WTC11 (cell line): ENCODE data around the gene SPRR2B. TPM values are rescaled to one million over a fixed set of nuclear protein-coding genes. Genes with fewer than 3 reads are reported as not detected.

Source experiments
- ATAC-seq: fragments of 200-7000 bp; cut with Tn5 transposase; 2 replicates; pipeline ENCODE4 v1.10.0; 2021; ENCODE audit warnings: mild to moderate bottlenecking, moderate library complexity
- CTCF ChIA-PET: fragments of 300-600 bp; sonication (Branson Sonifier 250); formaldehyde crosslinking; loops from one replicate; lab custom pipeline; 2021; ENCODE audit warnings: antibody characterized with exemption; lab: Charles Lee
- POLR2A ChIA-PET: fragments of 350-600 bp; sonication (Branson Sonifier 250); formaldehyde crosslinking; loops from one replicate; lab custom pipeline; 2021; ENCODE audit warnings: antibody characterized with exemption; lab: Charles Lee
- DNase-seq: peaks from one replicate; pipeline ENCODE4 v3.0.0; 2021; ENCODE audit warnings: low spot score
- H3K27ac Mint-ChIP-seq: 2 replicates; pipeline ENCODE4 v1.8.0; 2021; ENCODE audit warnings: mixed read lengths
- H3K27me3 Mint-ChIP-seq: 2 replicates; pipeline ENCODE4 v1.8.0; 2021; ENCODE audit warnings: low read depth, mild to moderate bottlenecking, moderate library complexity, mixed read lengths
- H3K36me3 Mint-ChIP-seq: 2 replicates; pipeline ENCODE4 v1.8.0; 2021; ENCODE audit warnings: mixed read lengths
- H3K4me1 Mint-ChIP-seq: 2 replicates; pipeline ENCODE4 v1.8.0; 2022; ENCODE audit warnings: mixed read lengths
- H3K4me3 Mint-ChIP-seq: 2 replicates; pipeline ENCODE4 v1.8.0; 2021; ENCODE audit warnings: mild to moderate bottlenecking, moderate library complexity, mixed read lengths
- H3K9me3 Mint-ChIP-seq: 2 replicates; pipeline ENCODE4 v1.8.0; 2021; ENCODE audit warnings: mixed read lengths
- AR ChIP-seq: fragments of 250-450 bp; sonication (Bioruptor Pico); IDR thresholded peaks from 2 replicates; pipeline ENCODE4 v1.9.0; 2021; ENCODE audit warnings: mild to moderate bottlenecking
- ARID4B ChIP-seq: sonication (generic); formaldehyde crosslinking; IDR thresholded peaks from 2 replicates; pipeline ENCODE4 v1.8.0; 2023; ENCODE audit warnings: missing genetic modification reagents, mild to moderate bottlenecking, borderline replicate concordance
- E2F1 ChIP-seq: sonication (generic); formaldehyde crosslinking; IDR thresholded peaks from 2 replicates; pipeline ENCODE4 v1.8.0; 2022; ENCODE audit warnings: mild to moderate bottlenecking, missing genetic modification reagents
- ELF4 ChIP-seq: sonication (generic); formaldehyde crosslinking; IDR thresholded peaks from 2 replicates; pipeline ENCODE4 v1.8.1; 2022; ENCODE audit warnings: low read depth, mild to moderate bottlenecking, moderate library complexity, missing genetic modification reagents
- FOXP1 ChIP-seq: sonication (generic); formaldehyde crosslinking; IDR thresholded peaks from 2 replicates; pipeline ENCODE4 v1.8.0; 2022; ENCODE audit warnings: missing genetic modification reagents, mild to moderate bottlenecking, moderate library complexity, borderline replicate concordance
- NR2C2 ChIP-seq: sonication (generic); formaldehyde crosslinking; IDR thresholded peaks from 2 replicates; pipeline ENCODE4 v1.8.0; 2022; ENCODE audit warnings: mild to moderate bottlenecking, missing genetic modification reagents
- OVOL2 ChIP-seq: fragments of 250-450 bp; sonication (Bioruptor Pico); IDR thresholded peaks from 2 replicates; pipeline ENCODE4 v1.9.0; 2021; ENCODE audit warnings: mild to moderate bottlenecking, borderline replicate concordance
- TEAD1 ChIP-seq: sonication (generic); formaldehyde crosslinking; IDR thresholded peaks from 2 replicates; pipeline ENCODE4 v1.8.0; 2022; ENCODE audit warnings: mild to moderate bottlenecking, missing genetic modification reagents
- TP53 ChIP-seq: sonication (generic); formaldehyde crosslinking; IDR thresholded peaks from 2 replicates; pipeline ENCODE4 v1.8.1; 2023; ENCODE audit warnings: mild to moderate bottlenecking, missing genetic modification reagents
- USF2 ChIP-seq: sonication (generic); formaldehyde crosslinking; IDR thresholded peaks from 2 replicates; pipeline ENCODE4 v1.8.1; 2023; ENCODE audit warnings: mild to moderate bottlenecking, missing genetic modification reagents, moderate library complexity
- ZNF532 ChIP-seq: fragments of 250-450 bp; sonication (Bioruptor Pico); IDR thresholded peaks from 2 replicates; pipeline ENCODE4 v1.9.0; 2021; ENCODE audit warnings: mild to moderate bottlenecking, borderline replicate concordance
- total RNA-seq: library from RNA; stranded (reverse); gene quantifications from 3 replicates; pipeline ENCODE4 v1.2.3, GENCODE V29; 2021
- TF ChIP-seq, protein P1 (sequence below): sonication (generic); formaldehyde crosslinking; IDR thresholded peaks from 2 replicates; pipeline ENCODE4 v1.8.1; 2022; ENCODE audit warnings: low read depth, missing genetic modification reagents, borderline replicate concordance

Gene SPRR2B
- total RNA-seq, 1 experiment from 2014 or later, result not detected

DNA sequence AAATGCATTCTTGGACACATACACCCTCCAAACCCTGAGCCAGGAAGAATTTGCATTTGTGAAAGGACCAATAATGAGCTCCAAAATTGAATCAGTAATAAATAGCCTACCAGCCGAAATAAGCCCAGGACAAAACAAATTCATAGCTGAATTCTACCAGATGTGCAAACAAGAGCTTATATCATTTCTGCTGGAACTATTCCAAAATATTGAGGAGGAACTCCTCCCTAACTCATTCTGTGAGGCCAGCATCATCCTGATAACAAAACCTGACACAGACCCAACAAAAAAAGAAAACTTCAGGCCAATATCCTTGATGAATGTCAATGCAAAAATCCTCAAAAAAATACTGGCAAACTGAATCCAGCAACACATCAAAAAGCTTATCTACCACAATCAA, 16.2 kb upstream of the SPRR2B start:
- no peak overlapping the region for H3K4me3 Mint-ChIP-seq
- TF ChIP-seq TEAD1 (CRISPR knock-in tag), result no peak
- no peak for TF ChIP-seq USF2 (CRISPR knock-in tag)
- TF ChIP-seq, protein P1, sequence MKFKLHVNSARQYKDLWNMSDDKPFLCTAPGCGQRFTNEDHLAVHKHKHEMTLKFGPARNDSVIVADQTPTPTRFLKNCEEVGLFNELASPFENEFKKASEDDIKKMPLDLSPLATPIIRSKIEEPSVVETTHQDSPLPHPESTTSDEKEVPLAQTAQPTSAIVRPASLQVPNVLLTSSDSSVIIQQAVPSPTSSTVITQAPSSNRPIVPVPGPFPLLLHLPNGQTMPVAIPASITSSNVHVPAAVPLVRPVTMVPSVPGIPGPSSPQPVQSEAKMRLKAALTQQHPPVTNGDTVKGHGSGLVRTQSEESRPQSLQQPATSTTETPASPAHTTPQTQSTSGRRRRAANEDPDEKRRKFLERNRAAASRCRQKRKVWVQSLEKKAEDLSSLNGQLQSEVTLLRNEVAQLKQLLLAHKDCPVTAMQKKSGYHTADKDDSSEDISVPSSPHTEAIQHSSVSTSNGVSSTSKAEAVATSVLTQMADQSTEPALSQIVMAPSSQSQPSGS (CRISPR knock-in tag), result no peak
- no peak for TF ChIP-seq FOXP1 (CRISPR knock-in tag)
- TF ChIP-seq ELF4, result no peak
- TF ChIP-seq AR (CRISPR knock-in tag), result no peak
- no peak for TF ChIP-seq NR2C2 (CRISPR knock-in tag)
- TF ChIP-seq ZNF532 (CRISPR knock-in tag), result no peak
- TF ChIP-seq OVOL2 (CRISPR knock-in tag), result no peak
- TF ChIP-seq ARID4B (CRISPR knock-in tag), result no peak
- TF ChIP-seq, all 79 proteins: peak for 0
- H3K9me3 Mint-ChIP-seq, result peaks cover 23% of the 10 kb centered on the region
- no peaks in the 10 kb centered on the region for H3K27me3 Mint-ChIP-seq
- ATAC-seq (no peak), DNase-seq (no peak)
- H3K36me3 Mint-ChIP-seq, result peaks cover 13% of the 10 kb centered on the region
- POLR2A ChIA-PET, result no interaction called here
- CTCF ChIA-PET, result no interaction called here
- H3K4me1 Mint-ChIP-seq, result peaks cover 4% of the 10 kb centered on the region; the same call in 1 of the 2 replicates
- no peak overlapping the region for H3K27ac Mint-ChIP-seq

GRCh38 chr1:153081736-153082135, 10.3 kb upstream of the SPRR2B start:
- DNase-seq (no peak), ATAC-seq (no peak)
- no peak overlapping the region for H3K4me3 Mint-ChIP-seq
- peaks cover 24% of the 10 kb centered on the region for H3K36me3 Mint-ChIP-seq
- H3K4me1 Mint-ChIP-seq, result peaks cover 4% of the 10 kb centered on the region; the same call in 1 of the 2 replicates
- H3K27ac Mint-ChIP-seq, result no peak overlapping the region
- H3K27me3 Mint-ChIP-seq, result no peaks in the 10 kb centered on the region
- ChIA-PET CTCF (no interaction called here), POLR2A (no interaction called here)
- peaks cover 38% of the 10 kb centered on the region for H3K9me3 Mint-ChIP-seq
- TF ChIP-seq E2F1 (CRISPR knock-in tag) (no peak), ZNF532 (CRISPR knock-in tag) (no peak), TP53 (CRISPR knock-in tag) (no peak)
